Measurements from ENCODE around the gene CSTF1. TPM values are rescaled to one million over a fixed set of nuclear protein-coding genes. Genes with fewer than 3 reads are reported as not detected.

The CSTF1 gene
- 26.2 TPM for polyA plus RNA-seq (ENCODE audit: insufficient read length)

DNA sequence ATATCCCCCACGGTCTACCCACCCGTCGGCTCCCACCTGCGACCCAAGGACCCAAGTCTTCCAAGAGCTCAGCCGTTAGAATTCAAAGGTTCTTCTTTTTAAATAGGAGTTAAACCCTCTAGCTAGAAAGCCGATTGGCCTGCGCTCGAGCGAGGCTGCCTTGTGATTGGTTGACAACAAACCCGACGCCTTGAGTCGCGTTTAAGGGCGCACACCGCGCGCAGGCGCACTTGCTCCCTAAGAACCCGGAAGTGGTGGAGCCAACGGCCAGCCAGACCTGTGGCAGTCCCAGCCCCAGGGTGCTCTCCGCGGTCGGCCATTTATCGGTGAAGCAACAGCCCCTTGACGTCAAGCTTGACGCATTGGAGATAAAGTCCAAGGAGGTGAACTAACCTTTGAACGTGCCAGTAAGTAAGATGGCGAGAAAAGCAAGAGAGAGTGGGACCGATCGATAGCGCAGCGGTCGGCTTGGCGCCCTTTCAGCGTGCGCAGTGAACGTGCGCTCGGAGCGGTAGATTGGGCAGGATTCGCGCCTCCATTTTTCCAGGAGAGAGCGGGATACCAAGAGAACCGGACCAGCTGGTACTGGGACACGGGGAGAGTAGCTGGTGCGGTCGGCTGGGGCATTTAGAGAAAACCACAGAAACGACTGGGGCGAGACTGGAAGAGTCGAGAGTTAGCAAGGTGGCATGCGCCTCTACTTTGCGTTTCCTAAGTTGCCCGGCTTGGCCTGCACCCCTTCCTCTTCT lies at the start of gene CSTF1, which contains the start of gene AURKA:
TSS of gene CSTF1 (plus strand) at position 514 of the 749 bp plus-strand sequence. CDS start 2,908 bp downstream, outside the sequence.
TSS of gene AURKA (minus strand) at position 84 of the 749 bp plus-strand sequence. CDS start 4,018 bp downstream, outside the sequence.
- peak; percentile 99 for DNase-seq (ENCODE audit: low read depth)

DNA sequence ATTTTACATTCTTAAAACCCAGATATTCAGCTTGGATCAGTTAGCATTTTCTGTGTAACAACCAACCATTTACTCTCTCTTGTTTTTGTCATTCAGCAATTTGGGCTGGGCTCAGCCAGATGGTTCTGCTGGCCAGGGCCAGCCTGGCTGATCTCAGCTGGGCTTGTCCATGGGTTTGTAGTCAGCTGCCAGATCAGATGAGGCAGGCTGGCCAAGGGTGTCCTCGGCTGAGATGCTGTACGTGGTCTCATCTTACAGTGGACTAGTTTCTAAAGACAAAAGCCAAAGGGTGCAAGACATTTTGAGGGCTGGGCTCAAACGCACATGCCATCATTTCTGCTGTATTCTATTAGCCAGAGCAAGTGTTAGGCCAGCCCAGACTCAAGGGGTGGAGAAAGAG lies 49.7 kb upstream of the CSTF1 start:
- DNase-seq (ENCODE audit: low read depth): no peak

DNA sequence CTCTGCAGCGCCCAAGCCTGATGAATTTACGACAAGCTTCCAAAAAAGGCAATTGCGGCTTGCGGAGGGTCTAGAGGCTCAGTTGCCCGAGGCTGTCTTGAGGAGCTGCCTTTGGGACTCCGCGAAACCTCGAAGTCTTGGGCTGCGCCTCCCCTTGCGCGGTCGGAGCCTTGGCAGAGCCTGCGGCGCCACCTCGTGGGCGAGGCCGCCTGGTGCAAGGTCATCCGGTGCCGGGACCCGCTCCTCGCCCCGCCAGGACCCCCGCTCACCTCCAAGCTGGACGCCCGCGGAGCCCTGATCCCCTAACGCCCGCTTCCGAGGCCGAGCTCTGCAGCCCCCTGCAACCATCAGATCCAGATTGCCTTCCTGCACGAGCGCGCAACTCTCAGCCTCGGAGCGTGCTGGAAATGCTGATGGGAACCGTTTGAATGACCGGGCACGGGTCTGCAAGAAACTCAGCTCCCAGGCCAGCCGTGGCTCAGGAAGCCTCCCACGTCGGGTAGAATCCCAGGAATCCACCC lies 48.5 kb upstream of the CSTF1 start:
- DNase-seq (ENCODE audit: low read depth): no peak

DNA sequence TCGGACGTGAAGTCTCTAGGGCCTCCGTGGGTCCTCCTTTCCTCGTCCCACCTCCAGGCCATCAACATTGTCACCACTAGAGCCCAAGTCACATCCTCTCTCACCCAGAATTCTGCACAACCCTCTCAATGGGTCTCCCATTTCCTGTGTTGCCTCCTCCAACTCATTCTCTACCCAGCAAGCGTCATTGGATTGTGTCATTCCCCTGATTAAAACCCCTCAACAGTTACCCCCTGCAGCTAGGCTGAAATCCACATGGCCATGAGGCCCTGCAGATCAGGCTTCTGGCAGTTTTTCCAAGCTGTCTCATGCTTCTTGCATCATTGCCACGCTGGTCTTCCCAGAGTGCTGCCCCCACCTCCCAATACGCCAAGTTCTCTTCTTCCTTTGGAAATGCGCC lies 46.5 kb upstream of the CSTF1 start:
- DNase-seq (ENCODE audit: low read depth): no peak

DNA sequence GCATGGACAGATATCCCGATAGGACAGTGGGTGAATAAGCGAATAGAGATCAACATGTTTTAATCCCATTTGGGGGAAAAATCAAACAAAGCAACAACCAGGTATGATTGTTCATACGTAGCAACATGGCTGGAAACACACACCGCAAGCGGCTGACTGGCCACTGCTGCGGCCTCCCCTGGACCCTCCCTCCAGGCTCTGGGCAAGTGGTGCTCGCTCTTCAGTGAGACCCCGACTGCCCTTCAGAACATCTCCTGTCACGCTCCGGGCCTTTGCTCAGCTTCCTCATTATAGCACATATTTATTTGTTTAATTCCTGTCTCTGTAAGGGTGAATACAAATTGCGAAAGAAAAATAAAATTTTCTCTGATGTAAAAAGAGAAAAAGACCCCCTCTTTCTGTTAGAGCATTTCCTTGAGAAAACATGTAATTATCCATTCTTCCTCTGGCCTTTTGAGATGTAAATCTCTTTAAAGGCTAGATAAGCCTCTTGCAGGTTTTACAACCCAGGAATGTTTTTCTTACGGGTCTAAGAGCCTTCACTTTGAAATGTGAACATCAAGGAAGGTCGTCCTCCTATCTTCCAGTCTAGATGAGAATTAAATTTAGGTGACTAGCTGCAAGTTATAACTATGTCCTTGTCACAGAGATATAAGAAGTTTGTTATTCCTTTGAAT lies 44.7 kb upstream of the CSTF1 start:
- DNase-seq (ENCODE audit: low read depth): no peak

DNA sequence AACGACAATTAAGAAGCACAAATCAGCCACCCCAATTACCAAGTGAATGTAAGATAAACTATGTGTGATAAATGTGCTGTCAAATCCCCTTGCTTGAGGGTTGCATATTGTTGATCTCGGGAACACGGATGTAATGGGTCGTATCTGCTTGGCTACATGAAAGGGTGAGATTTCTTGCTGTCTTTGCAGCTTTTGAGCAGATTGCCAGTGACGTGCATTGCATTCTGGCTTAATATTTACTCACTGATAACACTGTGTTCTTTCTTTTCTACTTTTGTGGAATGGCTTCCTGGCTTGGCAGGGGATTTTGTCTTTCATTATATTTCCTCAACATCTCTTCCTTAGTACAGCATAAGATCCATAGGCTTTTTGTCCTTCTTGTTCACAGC lies 44.1 kb upstream of the CSTF1 start:
- no peak for DNase-seq (ENCODE audit: low read depth)

DNA sequence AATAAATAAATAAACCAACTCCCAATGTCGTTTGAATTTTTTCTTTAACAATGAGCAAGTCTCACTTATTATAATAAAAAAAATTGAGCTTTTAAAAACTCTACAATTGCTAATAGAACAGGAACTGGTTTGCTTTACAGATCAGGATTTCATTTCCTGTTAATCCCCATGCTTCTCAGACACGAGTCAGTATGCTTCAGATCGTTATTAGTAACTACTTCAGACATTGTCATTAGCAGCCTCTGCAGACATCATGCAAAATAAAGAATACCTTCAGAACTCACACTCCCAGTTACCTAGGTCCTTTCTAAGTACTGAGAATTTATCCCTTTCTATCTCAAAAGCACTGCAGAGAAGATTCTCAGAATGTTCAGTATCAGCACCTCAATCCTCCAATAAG lies 43.7 kb upstream of the CSTF1 start:
- no peak for DNase-seq (ENCODE audit: low read depth)

DNA sequence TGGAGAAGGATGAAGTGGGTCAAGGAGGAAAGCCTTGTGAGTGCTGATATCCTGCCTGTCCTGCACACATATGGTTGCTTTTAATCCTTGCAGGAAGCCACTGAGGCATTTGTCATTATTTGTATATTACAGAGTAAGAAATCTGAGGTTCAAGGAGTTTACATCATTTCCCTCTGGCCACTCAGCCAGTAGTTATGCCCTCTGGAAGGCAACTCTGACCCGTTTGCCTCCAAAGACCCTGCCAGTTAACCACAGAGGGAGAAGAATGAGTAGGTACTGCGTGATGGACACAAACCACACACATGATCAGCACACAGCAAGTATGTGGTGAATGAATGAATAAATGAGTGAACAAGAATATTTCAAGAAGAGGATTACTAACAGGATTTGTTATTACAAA lies 41.6 kb upstream of the CSTF1 start:
- DNase-seq (ENCODE audit: low read depth): no peak

DNA sequence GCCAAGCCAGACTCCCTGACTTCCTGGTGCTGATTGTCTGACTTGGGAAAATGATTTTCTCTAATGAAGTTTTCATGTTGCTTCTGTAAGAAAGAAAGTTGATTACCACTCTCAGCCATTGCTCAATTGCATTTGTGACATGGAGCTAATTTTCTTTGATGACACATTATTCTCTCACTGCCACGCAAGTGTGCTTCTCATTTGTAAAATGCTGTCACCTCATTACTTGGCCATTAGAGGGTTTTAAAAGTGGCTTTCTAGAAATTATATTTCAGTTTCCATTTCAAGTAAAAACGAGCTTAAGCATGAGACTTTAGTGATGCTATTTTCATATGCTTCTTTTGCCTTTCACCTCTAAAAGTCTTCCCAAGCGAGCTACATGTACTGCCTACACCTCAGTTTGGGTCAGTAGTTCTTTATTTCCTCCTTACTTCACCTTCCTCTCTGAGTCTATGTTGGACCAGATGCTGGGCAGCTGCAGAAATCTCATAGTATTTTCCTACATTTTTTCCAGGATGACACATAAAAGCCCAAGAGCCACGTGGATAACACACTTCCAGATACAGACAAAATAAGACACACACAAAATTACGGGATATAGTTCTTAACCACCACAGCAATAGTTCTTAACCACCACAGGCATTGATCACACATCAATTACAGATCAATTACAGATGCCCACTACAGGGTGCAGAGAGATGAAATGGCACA lies 39.9 kb upstream of the CSTF1 start:
- no peak for DNase-seq (ENCODE audit: low read depth)

DNA sequence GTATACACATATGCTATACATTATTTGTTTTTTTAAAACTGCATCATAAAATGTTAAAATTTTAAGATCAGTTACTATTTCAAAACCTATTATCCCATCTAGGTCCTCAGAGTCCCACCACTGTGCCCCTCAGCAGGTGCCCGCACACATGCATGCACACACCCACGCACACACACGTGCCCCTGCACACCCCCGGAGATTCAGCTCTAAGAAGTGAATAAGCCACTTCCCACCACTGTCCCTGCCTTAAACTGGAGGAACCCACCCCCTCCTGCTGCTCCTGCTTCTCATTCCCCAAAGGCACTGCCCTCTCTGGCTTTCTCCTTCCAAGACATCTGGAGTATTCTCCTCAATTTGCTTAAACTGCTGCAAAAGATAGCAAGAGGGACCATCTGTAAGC lies 39.1 kb upstream of the CSTF1 start:
- DNase-seq (ENCODE audit: low read depth): no peak

DNA sequence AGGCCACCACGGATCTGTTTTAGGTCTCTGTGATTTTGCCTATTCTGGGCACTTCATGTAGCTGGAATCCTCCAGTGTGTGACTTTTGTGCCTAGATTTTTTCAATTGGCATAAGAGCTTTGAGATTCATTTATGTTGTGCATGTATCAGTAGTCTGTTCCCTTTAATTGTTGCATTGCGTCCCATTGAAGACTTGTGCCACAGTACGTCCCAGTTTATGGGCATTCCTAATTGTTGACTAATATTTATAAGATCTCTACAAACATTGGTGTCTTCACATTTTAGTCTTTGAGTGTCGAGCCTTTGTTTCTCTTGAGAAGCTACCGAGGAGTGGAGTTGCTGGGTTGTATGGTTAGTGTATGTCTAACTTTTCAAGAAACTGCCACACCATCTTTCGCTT lies 34.4 kb upstream of the CSTF1 start:
- DNase-seq (ENCODE audit: low read depth): no peak

DNA sequence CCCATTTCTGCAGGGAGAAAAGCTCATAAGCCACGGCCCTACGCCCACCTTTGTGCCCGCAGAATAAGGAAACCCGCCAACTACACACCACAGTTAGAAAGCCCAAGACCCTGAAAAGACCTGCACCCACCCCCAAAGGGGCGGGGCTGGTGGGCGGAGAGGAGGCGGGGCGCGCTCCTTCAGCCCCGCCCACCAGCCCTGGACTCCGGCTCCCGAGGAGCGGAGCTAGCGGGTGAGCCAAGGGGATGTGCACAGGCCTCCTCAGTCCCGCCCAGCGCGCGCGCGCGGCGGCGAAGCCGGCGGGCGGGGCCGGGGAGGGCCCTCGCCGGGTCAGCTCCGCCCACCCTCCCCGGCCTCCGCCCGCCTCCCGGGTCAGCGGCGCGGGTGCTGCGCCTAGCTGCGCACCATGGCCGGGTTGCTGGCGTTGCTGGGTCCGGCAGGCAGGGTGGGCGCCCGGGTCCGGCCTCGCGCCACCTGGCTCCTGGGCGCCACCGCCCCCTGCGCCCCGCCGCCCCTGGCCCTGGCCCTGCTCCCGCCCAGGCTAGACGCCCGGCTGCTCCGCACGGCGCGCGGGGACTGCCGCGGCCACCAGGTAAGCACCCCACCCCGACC lies 33.7 kb upstream of the CSTF1 start, which contains the start of gene FAM210B:
TSS of gene FAM210B (plus strand) at position 375 of the 612 bp plus-strand sequence. CDS start at position 407, 32 bp downstream.
- DNase-seq (ENCODE audit: low read depth): peak; percentile 82

DNA sequence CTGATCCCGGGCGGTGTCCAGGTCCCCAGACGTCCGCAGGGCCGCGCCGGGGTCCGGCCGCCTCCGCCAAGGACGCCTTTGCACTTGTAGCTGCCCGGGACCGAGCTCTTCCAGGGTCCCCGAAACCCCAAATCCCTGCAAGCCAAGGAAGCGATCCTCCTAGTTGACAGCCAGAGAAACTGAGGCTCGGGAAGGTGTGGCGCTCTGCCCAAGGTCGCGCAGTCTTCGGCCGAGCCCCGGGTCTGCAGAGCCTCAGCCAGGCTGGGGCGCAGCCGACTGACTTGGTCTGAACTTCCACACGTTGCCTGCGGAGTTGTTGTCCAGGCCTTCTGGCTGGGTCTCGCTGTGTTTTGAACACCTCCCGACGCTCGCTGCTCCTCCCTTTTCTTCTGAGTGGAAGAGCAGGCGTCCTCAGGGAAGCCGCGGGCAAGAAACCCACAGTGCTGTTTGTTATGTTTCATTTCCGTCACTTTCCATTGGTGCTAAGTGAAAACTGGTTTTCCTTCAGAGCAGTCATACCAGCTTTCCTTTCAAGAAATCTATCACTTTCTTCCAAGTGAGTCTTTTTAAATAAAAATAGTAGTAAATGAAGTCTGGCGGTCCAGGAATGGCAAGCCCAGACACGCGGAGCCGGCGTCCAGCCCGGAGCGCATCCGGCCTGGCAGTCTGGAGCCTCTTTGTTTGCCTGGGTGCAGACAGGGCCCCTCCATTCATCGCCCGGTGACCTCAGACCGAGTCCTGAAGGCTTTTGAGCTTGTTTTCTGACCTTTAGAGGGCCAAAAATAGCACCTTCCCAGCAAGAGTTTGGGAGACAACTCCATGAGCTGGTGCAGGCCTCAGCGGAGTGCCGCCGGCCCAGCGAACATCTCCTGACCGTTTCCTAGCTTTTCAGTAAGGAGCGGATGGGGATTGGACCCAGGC lies 33.0 kb upstream of the CSTF1 start:
- peak; percentile 36 for DNase-seq (ENCODE audit: low read depth)

DNA sequence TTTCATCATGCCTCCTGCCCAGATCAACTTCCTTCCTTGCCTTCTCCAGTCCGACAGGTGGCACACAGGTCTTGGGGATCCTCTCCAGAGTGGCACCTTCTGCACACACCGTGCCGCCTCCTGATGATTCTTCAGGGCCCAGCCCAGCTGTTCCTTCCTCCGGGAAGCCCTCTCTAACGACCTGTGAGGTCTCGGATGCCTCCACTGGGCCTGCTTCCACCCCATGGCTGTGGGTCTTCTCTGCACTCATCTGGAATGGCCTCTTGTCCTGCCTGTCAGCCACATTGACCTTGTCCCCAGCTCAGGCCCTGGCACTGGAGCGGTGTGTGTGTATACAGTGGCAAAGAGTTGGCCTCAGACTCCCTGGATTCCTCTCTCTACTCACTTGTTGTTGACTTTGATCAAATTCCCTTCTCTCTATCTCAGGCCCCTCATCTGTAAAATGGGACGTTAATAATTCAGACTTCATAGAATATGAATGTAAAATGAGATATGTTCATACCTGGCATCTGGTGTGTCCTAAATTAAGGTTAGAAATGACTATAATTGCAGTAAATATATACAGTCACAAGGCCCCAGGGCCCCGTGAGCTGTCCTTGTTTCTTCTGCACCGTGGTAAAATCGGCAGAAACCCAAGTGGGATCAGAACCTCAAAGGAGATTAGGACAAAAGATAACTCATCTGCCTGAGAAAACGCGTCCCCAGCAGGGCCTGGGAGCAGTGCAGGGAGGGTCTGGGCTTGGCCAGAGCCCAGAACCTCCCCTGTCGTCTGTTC lies 32.1 kb upstream of the CSTF1 start:
- no peak for DNase-seq (ENCODE audit: low read depth)

DNA sequence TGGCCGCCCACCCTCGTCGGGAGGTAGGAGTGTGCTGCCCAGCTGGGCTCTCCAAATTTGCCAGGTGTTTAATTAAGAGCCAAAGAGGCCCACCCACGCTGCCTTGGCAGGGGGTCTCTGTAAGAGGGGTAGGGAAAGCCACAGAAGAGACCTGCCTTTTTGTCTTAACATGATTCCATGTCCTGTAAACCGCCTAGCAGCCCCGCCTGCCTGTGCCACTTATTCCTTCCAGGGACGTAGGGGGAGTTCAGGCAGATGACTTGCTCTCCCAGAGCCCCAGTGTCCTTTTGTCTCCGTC lies 31.6 kb upstream of the CSTF1 start:
- no peak for DNase-seq (ENCODE audit: low read depth)

DNA sequence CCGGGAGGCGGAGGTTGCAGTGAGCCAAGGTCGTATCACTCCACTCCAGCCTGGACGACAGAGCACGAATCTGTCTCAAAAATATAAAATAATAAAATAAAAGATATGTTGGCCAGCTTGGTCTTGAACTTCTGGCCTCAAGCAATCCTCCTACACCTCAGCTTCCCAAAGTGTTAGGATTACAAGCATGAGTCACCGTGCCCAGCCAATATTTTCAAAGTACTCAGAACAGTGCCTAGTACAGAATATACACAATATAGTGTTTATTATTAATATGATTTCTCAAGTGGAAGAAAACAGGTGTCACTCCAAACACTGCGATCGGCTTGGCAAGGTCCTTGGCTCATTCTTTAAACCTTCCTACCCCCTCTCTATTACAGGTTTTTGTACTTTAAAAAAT lies 30.5 kb upstream of the CSTF1 start:
- DNase-seq (ENCODE audit: low read depth): no peak

DNA sequence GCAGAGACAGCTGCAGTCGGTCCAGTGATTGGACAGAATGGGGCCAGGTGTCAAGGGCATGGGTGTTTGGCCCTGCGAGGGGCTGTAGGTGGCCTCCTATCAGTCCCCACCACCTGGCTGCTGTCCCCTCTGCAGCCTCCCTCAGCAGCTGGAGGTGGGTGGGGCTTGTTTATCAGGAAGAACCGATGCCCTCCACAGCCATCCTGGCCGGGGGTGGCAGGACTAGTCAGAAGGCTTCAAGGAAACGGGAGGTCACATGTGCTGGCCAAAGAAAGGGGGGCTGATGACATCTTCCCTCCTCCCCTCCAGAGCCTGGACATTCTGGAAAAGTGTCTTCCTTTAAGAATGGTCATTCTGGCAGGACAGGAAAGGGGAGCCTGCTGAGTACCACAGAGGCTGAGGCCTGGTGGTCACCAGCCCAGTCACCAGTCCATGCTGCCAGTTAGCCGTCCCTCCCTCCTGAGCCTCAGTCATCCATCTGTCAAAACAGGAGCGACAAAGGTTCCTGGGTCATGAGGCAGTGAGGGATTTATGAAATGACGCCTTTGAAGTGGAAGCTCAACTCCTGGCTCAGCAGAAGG lies 29.5 kb upstream of the CSTF1 start:
- DNase-seq (ENCODE audit: low read depth): no peak

DNA sequence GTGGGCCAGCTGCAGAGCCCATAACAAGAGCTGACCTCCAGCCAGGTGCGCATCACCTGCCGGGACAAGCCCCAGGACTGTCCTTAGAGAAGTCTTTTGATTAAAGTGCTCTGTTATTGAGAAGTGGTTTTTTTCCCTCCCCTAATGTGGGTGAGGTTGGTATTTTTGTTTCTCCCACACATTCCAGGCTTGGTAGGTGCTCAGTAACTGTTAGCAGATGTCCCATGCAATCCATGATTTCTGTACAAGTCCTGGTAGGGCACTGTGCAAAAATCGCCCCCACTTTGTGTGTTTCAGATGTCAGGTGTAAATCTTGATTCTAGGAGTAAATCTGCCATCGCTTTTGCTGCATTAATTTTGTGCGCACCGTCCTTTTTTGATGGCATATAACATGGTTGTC lies 29.0 kb upstream of the CSTF1 start:
- DNase-seq (ENCODE audit: low read depth): no peak

DNA sequence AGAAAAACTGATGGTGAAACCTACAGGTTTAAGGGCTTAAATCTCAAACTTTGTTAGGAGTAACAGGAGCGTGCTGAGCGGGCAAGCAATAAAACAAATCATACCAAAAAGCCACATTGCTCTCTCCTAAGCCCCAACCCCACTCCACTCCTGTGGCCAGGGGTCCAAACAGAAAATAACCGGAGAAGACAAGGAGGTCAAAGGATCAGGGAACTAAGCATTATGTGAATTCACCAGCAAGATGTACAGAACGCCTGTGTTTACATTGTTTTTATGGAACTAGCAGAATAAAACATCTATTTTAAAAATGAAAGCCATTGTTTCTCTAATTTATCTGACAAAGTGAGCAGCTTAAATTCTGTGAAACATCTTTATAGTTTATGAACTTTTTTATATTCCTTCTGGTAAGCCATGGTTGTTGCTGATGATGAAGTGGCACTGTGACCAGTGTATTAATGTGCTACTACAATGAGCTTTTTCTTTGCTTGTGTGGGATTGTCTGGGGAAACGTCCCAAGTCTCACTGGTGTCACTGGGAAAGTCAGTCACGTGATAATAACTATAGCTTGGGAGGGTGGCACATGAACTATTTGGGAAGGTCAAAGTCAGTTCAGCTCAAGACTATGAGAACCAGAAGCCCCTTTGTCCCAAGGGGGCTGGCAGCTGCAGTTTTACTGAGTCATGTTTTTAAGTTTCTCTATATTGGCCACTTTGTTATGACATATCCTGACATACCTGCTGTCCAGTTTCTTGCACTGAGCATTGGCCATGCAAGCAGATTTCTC lies 23.9 kb upstream of the CSTF1 start:
- no peak for DNase-seq (ENCODE audit: low read depth)

All from forelimb muscle (tissue), 1 donor.